Measurements from ENCODE around the gene AP3S2. TPM values are rescaled to one million over a fixed set of nuclear protein-coding genes. Genes with fewer than 3 reads are reported as not detected.

AP3S2 gene
- total RNA-seq, 2 donors from 2014 or later, result 32.3 to 57.6 TPM

GRCh38 chr15:89818287-89818686 is 75.5 kb downstream of the AP3S2 start:
- intact Hi-C loops (cut with DNase I), result no loop called here
- Histone ChIP-seq H3K4me3 (no peak overlapping the region), H3K4me1 (peaks cover 13% of the 10 kb centered on the region), H3K27ac (no peak overlapping the region), H3K9me3 (no peaks in the 10 kb centered on the region), H3K36me3 (replicated peaks in 1 of 2; ENCODE audit: insufficient read depth in 1 of 2, low read depth in 2 of 2) (no peaks in the 10 kb centered on the region), H3K27me3 (peaks cover 0 to 4% of the 10 kb centered on the region in 2 donors)
- ATAC-seq (no peak), DNase-seq (no peak)
- TF ChIP-seq CTCF (IDR thresholded peaks at IDR 0.05) (no peak), POLR2A (IDR thresholded peaks at IDR 0.05) (no peak)
- WGBS, 2 donors, result 26 to 41% methylated on average over 10 of the region's 10 CpGs

DNA sequence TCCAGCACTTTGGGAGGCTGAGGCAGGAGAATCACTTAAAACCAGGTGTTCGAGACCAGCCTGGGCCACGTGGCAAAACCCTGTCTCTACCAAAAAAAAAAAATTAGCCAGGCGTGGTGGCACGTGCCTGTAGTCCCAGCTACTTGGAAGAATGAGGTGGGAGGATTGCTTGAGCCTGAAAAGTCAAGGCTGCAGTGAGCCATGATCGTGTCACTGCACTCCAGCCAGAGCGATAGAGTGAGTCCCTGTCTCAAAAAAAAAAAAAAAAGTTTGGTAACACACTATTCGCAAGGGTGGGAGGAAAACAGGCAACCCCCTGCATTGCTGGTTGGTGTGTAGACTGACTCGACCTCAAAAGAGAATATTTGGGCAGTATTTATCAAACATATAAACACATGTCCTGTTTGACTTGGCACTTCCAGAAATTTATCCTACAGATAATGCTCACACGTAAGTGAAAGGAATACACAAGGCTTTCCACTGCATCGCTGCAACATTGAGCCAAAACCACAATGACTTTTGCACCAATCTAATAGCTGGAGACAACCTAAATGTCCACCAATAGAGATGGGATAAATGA is 76.0 kb downstream of the AP3S2 start:
- WGBS, 2 donors, result 33 to 44% methylated on average over 10 of the region's 10 CpGs

DNA sequence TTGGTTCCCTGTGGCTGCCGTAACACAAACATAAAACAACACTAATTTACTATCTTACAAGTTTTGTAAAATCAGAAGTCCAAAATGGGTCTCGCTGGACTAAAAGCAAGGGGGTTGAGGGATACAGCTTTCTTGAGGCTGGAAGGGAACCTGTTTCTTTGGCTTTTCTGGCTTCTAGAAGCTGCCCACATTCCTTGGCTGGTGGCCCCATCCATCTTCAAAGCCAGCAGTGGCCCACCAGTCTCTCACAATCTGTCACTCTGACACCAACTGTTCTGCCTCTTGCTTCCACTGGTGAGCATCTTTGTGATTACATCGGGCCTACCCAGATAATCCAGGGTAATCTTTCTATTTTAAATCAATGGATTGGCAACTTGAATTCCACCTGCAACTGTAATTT is 78.0 kb downstream of the AP3S2 start:
- no peak overlapping the region for H3K27ac ChIP-seq
- no peak for TF ChIP-seq CTCF (IDR thresholded peaks at IDR 0.05)
- TF ChIP-seq POLR2A (IDR thresholded peaks at IDR 0.05), result no peak
- intact Hi-C loops (cut with DNase I), result no loop called here
- peaks cover 28% of the 10 kb centered on the region for H3K4me1 ChIP-seq
- H3K9me3 ChIP-seq, result no peaks in the 10 kb centered on the region
- H3K4me3 ChIP-seq, result no peak overlapping the region
- ATAC-seq (no peak), DNase-seq (no peak)
- 86 to 89% methylated on average over 3 of the region's 3 CpGs for WGBS, 2 donors
- no peaks in the 10 kb centered on the region for H3K36me3 ChIP-seq (replicated peaks in 1 of 2; ENCODE audit: insufficient read depth in 1 of 2, low read depth in 2 of 2)
- peaks cover 0 to 4% of the 10 kb centered on the region in 2 donors for H3K27me3 ChIP-seq

More for the DNA sequence above, 76.0 kb downstream of the AP3S2 start:
- no peaks in the 10 kb centered on the region for H3K9me3 ChIP-seq
- ATAC-seq, result no peak
- H3K4me1 ChIP-seq, result peaks cover 15% of the 10 kb centered on the region
- H3K27ac ChIP-seq, result no peak overlapping the region
- H3K4me3 ChIP-seq, result no peak overlapping the region
- no peak for DNase-seq
- peaks cover 0 to 4% of the 10 kb centered on the region in 2 donors for H3K27me3 ChIP-seq
- no peaks in the 10 kb centered on the region for H3K36me3 ChIP-seq (replicated peaks in 1 of 2; ENCODE audit: insufficient read depth in 1 of 2, low read depth in 2 of 2)
- TF ChIP-seq POLR2A (IDR thresholded peaks at IDR 0.05), result no peak
- no peak for TF ChIP-seq CTCF (IDR thresholded peaks at IDR 0.05)
- intact Hi-C loops (cut with DNase I), result no loop called here

GRCh38 chr15:89814112-89814742 is 79.6 kb downstream of the AP3S2 start:
- TF ChIP-seq POLR2A (IDR thresholded peaks at IDR 0.05), result no peak
- no peak for TF ChIP-seq CTCF (IDR thresholded peaks at IDR 0.05)
- peak overlapping the region in 1 of 2 donors; percentile 55 for H3K4me3 ChIP-seq
- H3K9me3 ChIP-seq, result no peaks in the 10 kb centered on the region
- 32 to 63% methylated on average over 35 to 45 of the region's 56 CpGs for WGBS, 2 donors
- no peak overlapping the region for H3K27ac ChIP-seq
- peaks cover 0 to 4% of the 10 kb centered on the region in 2 donors for H3K27me3 ChIP-seq
- no peaks in the 10 kb centered on the region for H3K36me3 ChIP-seq (replicated peaks in 1 of 2; ENCODE audit: insufficient read depth in 1 of 2, low read depth in 2 of 2)
- ATAC-seq (no peak), DNase-seq (no peak)
- intact Hi-C loops (cut with DNase I), result no loop called here
- peaks cover 36% of the 10 kb centered on the region for H3K4me1 ChIP-seq
